HT1080 (cell line): ENCODE data around the gene MSRB3. TPM values are rescaled to one million over a fixed set of nuclear protein-coding genes. Genes with fewer than 3 reads are reported as not detected.
"Not testable (repeated sequence)": the region's sequence is repeated elsewhere in the genome, so short reads cannot be mapped to it uniquely, and the experiment has no call there.

Experiments used
- DNase-seq: peaks from one replicate; pipeline ENCODE4 v3.0.0-alpha.2; 2015; ENCODE audit warnings: low read depth
- total RNA-seq: library from RNA; depleted of rRNA; stranded (reverse); fragments of >200 nt; shearing (Covaris generic); gene quantifications from 2 replicates; pipeline ENCODE4 v1.2.3, GENCODE V29; 2014

The MSRB3 gene
- total RNA-seq, 1 experiment from 2014 or later: 13.0 TPM

DNA sequence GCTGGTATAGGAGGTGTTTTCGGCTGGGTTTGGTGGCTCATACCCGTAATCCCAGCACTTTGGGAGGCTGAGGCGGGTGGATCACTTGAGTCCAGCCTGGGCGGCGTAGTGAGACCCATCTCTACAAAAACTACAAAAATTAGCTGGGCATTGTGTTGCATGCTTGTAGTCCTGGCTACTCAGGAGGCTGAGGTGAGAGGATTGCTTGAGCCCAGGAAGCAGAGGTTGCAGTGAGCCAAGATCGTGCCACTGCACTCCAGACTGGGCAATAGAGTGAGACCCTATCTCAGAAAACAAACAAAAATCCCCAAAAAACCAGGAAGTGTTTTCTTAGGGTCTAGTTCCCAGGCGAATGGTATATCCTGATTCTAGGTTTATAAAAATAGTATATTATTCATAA lies 7.0 kb downstream of the MSRB3 start:
- DNase-seq: not testable (repeated sequence)

GRCh38 chr12:65287426-65287825 lies 8.9 kb downstream of the MSRB3 start:
- no peak for DNase-seq

DNA sequence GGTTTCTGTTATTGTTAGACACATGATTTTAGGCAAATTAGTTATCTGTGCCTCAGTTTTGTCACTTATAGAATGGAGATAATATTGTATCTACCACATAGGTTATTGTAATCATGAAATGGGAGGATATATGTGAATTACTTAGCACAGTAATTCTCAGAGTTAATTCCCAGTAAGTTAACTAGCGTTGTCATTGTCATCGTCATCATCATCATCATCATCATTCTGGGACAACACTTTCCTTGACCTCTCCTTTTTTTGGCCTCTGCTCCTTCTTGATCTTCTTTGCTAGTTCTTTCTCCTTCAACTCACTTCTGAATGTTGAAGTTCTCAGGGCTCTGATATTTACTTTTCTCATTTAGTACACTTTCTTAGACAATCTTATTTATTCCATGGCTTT lies 13.8 kb downstream of the MSRB3 start:
- no peak for DNase-seq

- DNase-seq: no peak
Measured at GRCh38 chr12:65293735-65294134, 15.3 kb downstream of the MSRB3 start.

- DNase-seq: no peak
Measured at GRCh38 chr12:65294641-65295262, 16.3 kb downstream of the MSRB3 start.

- DNase-seq: no peak
Measured at GRCh38 chr12:65296508-65297265, 18.2 kb downstream of the MSRB3 start.

- DNase-seq: no peak
Measured at GRCh38 chr12:65300097-65300496, 21.6 kb downstream of the MSRB3 start.

- DNase-seq: peak; percentile 28
Measured at GRCh38 chr12:65300679-65301349, 22.3 kb downstream of the MSRB3 start.

- no peak for DNase-seq
Measured at GRCh38 chr12:65302891-65303290, 24.4 kb downstream of the MSRB3 start.

GRCh38 chr12:65305346-65305950 lies 27.0 kb downstream of the MSRB3 start:
- no peak for DNase-seq

DNA sequence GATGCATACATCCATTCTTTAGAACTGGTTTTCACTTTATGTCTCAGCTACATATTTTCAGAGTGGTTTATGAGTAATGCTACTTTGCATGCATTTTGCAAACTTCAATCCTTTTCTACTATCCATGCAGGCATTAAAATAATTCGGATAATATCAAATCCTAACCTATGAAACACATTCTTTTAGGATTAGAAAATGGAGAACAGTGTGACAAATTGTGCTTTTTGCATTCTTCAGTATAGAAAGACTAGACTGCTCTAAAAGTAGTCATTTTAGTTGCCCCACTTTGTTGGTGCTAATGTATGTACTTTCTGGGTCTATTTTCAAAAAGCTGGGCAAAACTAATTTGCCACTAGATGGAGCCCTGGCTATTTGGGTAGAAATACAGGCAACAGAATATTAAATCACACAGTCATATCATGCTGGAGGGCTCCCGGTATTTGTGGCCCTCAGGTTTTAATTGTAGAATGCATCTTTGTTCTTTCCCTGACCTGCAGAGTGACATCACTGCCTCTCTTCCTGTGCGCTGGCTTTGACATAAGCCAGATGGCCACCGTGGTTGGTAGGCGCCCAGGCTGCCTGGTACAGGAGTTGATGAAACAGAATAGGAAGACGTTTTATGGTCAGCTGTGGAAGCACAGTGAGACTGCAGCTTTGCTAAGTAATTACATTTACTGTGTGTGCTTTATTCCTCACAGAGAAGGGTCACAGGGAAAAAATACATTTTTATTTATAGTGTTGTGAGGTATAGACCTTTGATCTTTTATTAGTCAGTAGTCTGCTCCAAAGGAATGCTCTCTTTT lies 28.1 kb downstream of the MSRB3 start:
- DNase-seq: peak; percentile 88

- no peak for DNase-seq
Measured at GRCh38 chr12:65307169-65307501, 28.7 kb downstream of the MSRB3 start.

DNA sequence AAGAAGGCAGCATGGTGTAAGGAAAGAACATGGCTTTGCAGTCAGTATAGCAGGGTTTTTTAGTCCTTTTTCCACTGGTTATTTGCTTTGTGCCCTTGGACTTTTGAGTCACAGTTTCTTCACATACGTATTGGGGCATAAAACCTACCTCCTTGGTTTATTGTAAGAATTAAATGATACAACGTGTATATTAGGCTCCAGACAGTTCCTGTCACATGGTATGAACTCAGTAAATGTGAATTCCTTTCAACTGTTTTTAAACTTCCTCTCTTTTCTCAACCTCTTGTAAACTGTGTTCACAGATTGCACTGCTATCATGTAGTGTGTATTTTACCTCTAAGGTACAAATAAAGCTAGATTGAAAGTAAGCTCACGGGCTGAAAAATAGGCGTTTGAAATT lies 29.5 kb downstream of the MSRB3 start:
- DNase-seq: no peak

DNA sequence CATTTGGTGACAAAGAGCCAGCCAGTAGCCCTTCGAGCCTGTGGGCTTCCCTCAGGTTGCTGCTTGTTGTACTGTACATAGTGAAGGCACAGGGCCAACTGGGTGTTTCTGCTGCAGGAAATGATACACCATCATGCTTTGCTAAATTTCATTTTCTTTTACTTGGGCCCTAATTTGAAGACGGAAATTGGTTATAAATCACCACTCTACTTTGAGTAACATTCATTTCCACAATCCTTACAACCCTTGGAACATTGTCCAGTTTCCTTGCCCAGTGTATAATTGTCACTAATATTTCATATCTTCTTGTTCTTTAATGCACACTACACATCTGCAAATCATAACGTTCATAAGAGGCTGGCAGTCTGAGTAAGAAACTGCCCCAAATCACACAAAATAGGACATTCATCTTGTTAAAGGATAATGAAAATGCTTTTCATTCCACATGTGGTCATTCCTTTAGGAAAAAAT lies 30.2 kb downstream of the MSRB3 start:
- no peak for DNase-seq

DNA sequence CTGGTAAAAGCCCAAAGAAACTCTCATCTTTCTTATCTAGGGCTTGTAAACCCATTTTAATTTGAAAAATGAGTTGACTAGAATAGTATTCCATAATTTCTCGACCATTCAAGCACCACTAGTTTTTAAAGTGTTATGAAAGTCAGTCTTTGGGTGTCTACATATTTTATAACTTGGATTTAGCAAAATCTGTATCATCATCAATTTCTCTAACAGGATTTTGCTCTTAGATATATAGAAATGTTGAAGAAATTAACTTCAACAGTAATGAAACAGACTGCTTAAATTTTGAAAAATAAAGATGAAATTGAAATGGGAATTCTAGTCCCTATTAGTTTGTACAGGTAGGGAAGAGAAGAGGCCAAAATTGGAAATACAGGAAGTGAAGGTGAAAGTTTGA lies 32.8 kb downstream of the MSRB3 start:
- no peak for DNase-seq

GRCh38 chr12:65313719-65314317 lies 35.3 kb downstream of the MSRB3 start:
- peak; percentile 40 for DNase-seq

DNA sequence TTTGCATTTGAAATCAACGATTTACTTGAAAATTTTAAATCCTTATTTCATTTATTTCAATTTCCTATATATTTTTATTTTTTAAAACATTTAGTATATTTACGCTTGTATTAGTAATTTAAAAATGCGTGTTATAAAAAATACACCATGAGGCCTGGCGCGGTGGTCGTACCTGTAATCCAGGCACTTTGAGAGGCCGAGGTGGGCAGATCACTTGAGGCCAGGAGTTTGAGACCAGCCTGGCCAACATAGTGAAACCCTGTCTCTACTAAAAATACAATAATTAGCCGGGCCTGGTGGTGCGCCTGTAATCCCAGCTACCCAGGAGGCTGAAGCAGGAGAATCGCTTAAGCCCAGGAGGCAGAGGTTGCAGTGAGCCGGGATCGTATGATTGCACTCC lies 36.8 kb downstream of the MSRB3 start:
- DNase-seq: not testable (repeated sequence)

DNA sequence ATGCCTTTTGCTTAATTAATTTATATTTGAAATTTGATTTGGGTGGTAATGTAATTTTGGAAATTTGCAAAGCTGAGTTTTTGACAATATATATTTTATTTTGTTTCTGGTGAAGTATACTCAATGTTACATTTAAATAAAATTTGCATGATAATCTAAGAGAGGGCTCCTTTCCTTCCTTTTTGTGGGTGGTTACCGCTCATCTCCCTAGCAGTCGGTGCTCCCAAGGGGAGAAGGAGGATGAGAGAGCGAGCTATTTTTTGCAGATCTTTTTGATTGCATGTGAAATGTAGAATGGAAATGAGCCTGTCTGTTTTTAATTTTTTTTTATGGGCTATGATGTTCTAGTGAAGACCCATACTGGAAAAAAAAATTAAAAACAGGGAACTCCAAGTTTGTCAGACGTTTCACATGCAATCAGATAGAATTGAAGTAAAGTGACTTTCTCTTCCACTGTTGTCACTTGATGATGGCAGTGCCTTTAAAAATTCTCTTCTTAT lies 39.8 kb downstream of the MSRB3 start:
- no peak for DNase-seq

DNA sequence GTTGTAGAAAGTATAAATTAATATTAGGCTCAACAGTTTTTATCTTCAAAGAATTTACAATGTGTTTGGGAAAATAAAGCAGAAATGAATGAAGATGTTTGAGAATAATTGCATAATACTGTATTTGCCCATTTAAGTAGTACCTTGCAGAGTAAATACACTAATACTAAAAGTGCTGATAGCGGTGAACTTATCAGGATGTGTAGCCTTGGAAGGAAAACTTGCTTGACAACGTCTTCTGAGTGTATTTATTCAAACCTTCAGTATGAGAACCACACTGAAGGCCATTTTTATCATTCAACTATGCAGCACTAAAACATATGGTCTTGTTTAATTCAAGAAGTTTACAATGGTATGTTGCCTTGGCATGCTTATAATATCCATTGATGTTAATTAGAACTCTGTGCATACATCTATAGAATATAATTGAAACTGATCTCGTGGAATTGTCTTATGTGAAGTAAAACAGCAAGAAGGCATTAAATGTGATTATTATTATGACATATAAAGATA lies 41.3 kb downstream of the MSRB3 start:
- no peak for DNase-seq

DNA sequence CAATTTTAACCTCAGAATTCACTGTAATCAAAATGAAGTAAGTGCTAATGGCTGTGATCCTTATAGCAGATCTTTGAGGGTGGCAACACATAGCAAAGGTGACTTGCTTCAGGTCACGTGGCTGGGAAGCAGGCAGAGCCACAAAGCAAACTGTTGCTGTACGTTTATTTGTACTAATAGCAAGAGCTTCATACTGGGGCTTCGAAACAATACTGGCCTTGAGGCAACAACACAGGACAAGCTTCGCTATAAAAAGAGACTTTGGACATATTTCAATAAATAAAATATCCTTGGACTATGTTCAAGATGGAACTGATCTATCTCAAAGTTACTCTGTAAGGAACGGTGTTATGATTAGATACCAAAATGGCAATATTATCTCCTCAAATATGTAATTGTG lies 44.6 kb downstream of the MSRB3 start:
- no peak for DNase-seq
